ENCODE measurements around the gene CYTH3.
A peak's percentile ranks its signal among the peaks of the same experiment; 100 is the strongest.

The CYTH3 gene

GRCh38 chr7:6271694-6272440 lies 557 bp downstream of the CYTH3 start:
- H3K9me3 ChIP-seq (ENCODE audit: control insufficient read depth, low read length), result no peaks in the 10 kb centered on the region
- H2AFZ ChIP-seq, result peak overlapping the region; percentile 91
- H3K79me2 ChIP-seq, result peaks cover 10% of the 10 kb centered on the region
- peak overlapping the region; percentile 51 for H3K27ac ChIP-seq
- no peaks in the 10 kb centered on the region for H3K4me1 ChIP-seq
- peak overlapping the region; percentile 70 for H3K4me3 ChIP-seq (ENCODE audit: low read depth, low read length)
- H3K27me3 ChIP-seq (ENCODE audit: control insufficient read depth, insufficient read depth, low read length), result no peaks in the 10 kb centered on the region
- TF ChIP-seq CTCF (IDR thresholded peaks at IDR 0.05), result no peak
- H3K36me3 ChIP-seq (ENCODE audit: control insufficient read depth, insufficient read depth, low read length), result no peaks in the 10 kb centered on the region
- H3K9ac ChIP-seq, result peak overlapping the region; percentile 34
- peak overlapping the region; percentile 83 for H3K4me2 ChIP-seq (ENCODE audit: low read length)

- Histone ChIP-seq H2AFZ (peak overlapping the region; percentile 91), H3K4me3 (ENCODE audit: low read depth, low read length) (peak overlapping the region; percentile 70), H3K27me3 (ENCODE audit: control insufficient read depth, insufficient read depth, low read length) (no peaks in the 10 kb centered on the region), H3K9ac (peak overlapping the region; percentile 34), H3K36me3 (ENCODE audit: control insufficient read depth, insufficient read depth, low read length) (no peaks in the 10 kb centered on the region), H3K9me3 (ENCODE audit: control insufficient read depth, low read length) (no peaks in the 10 kb centered on the region), H3K79me2 (peaks cover 14% of the 10 kb centered on the region), H3K4me1 (no peaks in the 10 kb centered on the region), H3K27ac (peak overlapping the region; percentile 51), H3K4me2 (ENCODE audit: low read length) (peak overlapping the region; percentile 83)
- TF ChIP-seq CTCF (IDR thresholded peaks at IDR 0.05), result peak; percentile 13
These were observed 1.3 kb downstream of the CYTH3 start for GRCh38 chr7:6271060-6271658.

GRCh38 chr7:6269527-6269926 lies 2.9 kb downstream of the CYTH3 start:
- no peak overlapping the region for H3K4me3 ChIP-seq (ENCODE audit: low read depth, low read length)
- no peak overlapping the region for H3K27ac ChIP-seq

GRCh38 chr7:6268907-6269306 lies 3.5 kb downstream of the CYTH3 start:
- H3K79me2 ChIP-seq, result peaks cover 20% of the 10 kb centered on the region
- no peak for TF ChIP-seq CTCF (IDR thresholded peaks at IDR 0.05)
- H2AFZ ChIP-seq, result no peak overlapping the region
- no peaks in the 10 kb centered on the region for H3K27me3 ChIP-seq (ENCODE audit: control insufficient read depth, insufficient read depth, low read length)
- H3K4me3 ChIP-seq (ENCODE audit: low read depth, low read length), result no peak overlapping the region
- no peak overlapping the region for H3K4me2 ChIP-seq (ENCODE audit: low read length)
- no peak overlapping the region for H3K27ac ChIP-seq
- H3K9me3 ChIP-seq (ENCODE audit: control insufficient read depth, low read length), result no peaks in the 10 kb centered on the region
- H3K4me1 ChIP-seq, result peaks cover 5% of the 10 kb centered on the region
- H3K36me3 ChIP-seq (ENCODE audit: control insufficient read depth, insufficient read depth, low read length), result no peaks in the 10 kb centered on the region
- no peak overlapping the region for H3K9ac ChIP-seq

More at GRCh38 chr7:6269527-6269926, 2.9 kb downstream of the CYTH3 start:
- H3K4me1 ChIP-seq, result peaks cover 5% of the 10 kb centered on the region
- no peaks in the 10 kb centered on the region for H3K27me3 ChIP-seq (ENCODE audit: control insufficient read depth, insufficient read depth, low read length)
- no peaks in the 10 kb centered on the region for H3K36me3 ChIP-seq (ENCODE audit: control insufficient read depth, insufficient read depth, low read length)
- no peak overlapping the region for H2AFZ ChIP-seq
- no peaks in the 10 kb centered on the region for H3K9me3 ChIP-seq (ENCODE audit: control insufficient read depth, low read length)
- H3K9ac ChIP-seq, result no peak overlapping the region
- TF ChIP-seq CTCF (IDR thresholded peaks at IDR 0.05), result no peak
- peaks cover 19% of the 10 kb centered on the region for H3K79me2 ChIP-seq
- no peak overlapping the region for H3K4me2 ChIP-seq (ENCODE audit: low read length)
